DND-41 (cell line): ENCODE results near the gene LMNTD2.

ENCODE experiments used
- ATAC-seq: fragments of 200-7000 bp; cut with Tn5 transposase; 3 replicates; pipeline ENCODE4 v1.9.1; 2021; ENCODE audit warnings: low read depth; ENCODE audit not compliant: insufficient read depth
- DNase-seq: peaks from one replicate; pipeline ENCODE4 v3.0.0-alpha.2; 2020
- H2AFZ ChIP-seq: 2 replicates; pipeline ENCODE4 v1.6.0; 2012; ENCODE audit warnings: low read depth, low read length
- H3K27ac ChIP-seq: 2 replicates; pipeline ENCODE4 v1.5.1; 2012; ENCODE audit warnings: low read length, inconsistent platforms
- H3K27me3 ChIP-seq: fragments of 200-600 bp; sonication (generic); 2 replicates; pipeline ENCODE4 v1.6.0; 2012; ENCODE audit warnings: low read length, mild to moderate bottlenecking, inconsistent platforms; ENCODE audit not compliant: insufficient read depth, poor library complexity
- H3K36me3 ChIP-seq: 2 replicates; pipeline ENCODE4 v1.5.1; 2012; ENCODE audit warnings: low read length, inconsistent platforms; ENCODE audit not compliant: insufficient read depth
- H3K4me1 ChIP-seq: 2 replicates; pipeline ENCODE4 v1.5.1; 2012; ENCODE audit warnings: mild to moderate bottlenecking, low read length; ENCODE audit not compliant: insufficient read depth
- H3K4me2 ChIP-seq: 2 replicates; pipeline ENCODE4 v1.6.0; 2012; ENCODE audit warnings: mild to moderate bottlenecking, moderate library complexity, low read length, inconsistent platforms; ENCODE audit not compliant: insufficient read depth
- H3K4me3 ChIP-seq, 2 experiments: fragments of 200-600 bp in 1 of 2; shearing (Covaris generic) in 1 of 2; 2 replicates each; pipeline ENCODE4 v1.5.1; 2012 to 2016; ENCODE audit warnings: inconsistent platforms in 2 of 2, low read length in 2 of 2, mild to moderate bottlenecking in 2 of 2, low read depth in 1 of 2, moderate library complexity in 1 of 2
- H3K79me2 ChIP-seq: 2 replicates; pipeline ENCODE4 v1.6.0; 2012; ENCODE audit warnings: low read length, inconsistent platforms; ENCODE audit not compliant: insufficient read depth
- H3K9ac ChIP-seq: 2 replicates; pipeline ENCODE4 v1.6.0; 2012; ENCODE audit warnings: low read depth, mild to moderate bottlenecking, inconsistent platforms, low read length, moderate library complexity
- H3K9me3 ChIP-seq: 2 replicates; pipeline ENCODE4 v1.5.1; 2012; ENCODE audit warnings: low read length, moderate library complexity, mild to moderate bottlenecking, inconsistent platforms; ENCODE audit not compliant: insufficient read depth, severe bottlenecking
- H4K20me1 ChIP-seq: 2 replicates; pipeline ENCODE4 v1.6.0; 2012; ENCODE audit warnings: low read length; ENCODE audit not compliant: insufficient read depth
- EZH2 ChIP-seq: IDR thresholded peaks from 3 replicates; pipeline ENCODE4 v1.6.1; 2012; ENCODE audit warnings: borderline replicate concordance, low read depth, mild to moderate bottlenecking, moderate library complexity, low read length, inconsistent platforms; ENCODE audit not compliant: severe bottlenecking
- TF ChIP-seq, protein P1 (sequence below): IDR thresholded peaks from 2 replicates; pipeline ENCODE4 v1.5.1; 2012; ENCODE audit warnings: borderline replicate concordance, low read length, moderate library complexity, mild to moderate bottlenecking; ENCODE audit not compliant: poor library complexity, severe bottlenecking; ENCODE audit errors: extremely low read depth

Gene LMNTD2

DNA sequence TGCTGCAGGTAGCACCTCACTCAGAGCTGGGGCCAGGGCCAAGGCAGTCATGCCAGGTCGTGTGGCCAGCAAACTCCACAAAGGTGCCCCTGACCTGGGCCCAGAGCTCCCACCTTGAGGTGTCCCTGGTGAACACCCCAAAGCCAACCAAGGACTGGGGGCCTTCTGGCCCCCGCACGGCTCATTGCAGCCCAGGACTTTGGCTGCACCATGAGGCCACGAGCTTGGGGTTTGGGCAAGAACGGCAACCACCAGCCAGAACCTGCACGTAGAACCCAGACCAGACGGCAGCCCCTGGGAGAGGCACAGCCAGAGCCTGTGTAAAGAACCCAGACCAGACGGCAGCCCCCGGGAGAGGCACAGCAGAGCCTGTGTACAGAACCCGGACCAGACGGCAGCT is 15.4 kb downstream of the LMNTD2 start:
- DNase-seq = no peak
- H3K9me3 ChIP-seq = no peaks in the 10 kb centered on the region
- H3K9ac ChIP-seq = no peak overlapping the region
- H3K36me3 ChIP-seq = no peaks in the 10 kb centered on the region
- H2AFZ ChIP-seq = no peak overlapping the region
- H3K27me3 ChIP-seq = no peaks in the 10 kb centered on the region
- H3K27ac ChIP-seq = no peak overlapping the region
- no peak overlapping the region for H3K4me2 ChIP-seq
- no peak for ATAC-seq
- H3K4me3 ChIP-seq = no peak overlapping the region
- H3K79me2 ChIP-seq = no peaks in the 10 kb centered on the region
- H3K4me1 ChIP-seq = no peaks in the 10 kb centered on the region
- TF ChIP-seq, protein P1, sequence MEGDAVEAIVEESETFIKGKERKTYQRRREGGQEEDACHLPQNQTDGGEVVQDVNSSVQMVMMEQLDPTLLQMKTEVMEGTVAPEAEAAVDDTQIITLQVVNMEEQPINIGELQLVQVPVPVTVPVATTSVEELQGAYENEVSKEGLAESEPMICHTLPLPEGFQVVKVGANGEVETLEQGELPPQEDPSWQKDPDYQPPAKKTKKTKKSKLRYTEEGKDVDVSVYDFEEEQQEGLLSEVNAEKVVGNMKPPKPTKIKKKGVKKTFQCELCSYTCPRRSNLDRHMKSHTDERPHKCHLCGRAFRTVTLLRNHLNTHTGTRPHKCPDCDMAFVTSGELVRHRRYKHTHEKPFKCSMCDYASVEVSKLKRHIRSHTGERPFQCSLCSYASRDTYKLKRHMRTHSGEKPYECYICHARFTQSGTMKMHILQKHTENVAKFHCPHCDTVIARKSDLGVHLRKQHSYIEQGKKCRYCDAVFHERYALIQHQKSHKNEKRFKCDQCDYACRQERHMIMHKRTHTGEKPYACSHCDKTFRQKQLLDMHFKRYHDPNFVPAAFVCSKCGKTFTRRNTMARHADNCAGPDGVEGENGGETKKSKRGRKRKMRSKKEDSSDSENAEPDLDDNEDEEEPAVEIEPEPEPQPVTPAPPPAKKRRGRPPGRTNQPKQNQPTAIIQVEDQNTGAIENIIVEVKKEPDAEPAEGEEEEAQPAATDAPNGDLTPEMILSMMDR = no peak
- TF ChIP-seq EZH2 = no peak
- H4K20me1 ChIP-seq = no peaks in the 10 kb centered on the region

DNA sequence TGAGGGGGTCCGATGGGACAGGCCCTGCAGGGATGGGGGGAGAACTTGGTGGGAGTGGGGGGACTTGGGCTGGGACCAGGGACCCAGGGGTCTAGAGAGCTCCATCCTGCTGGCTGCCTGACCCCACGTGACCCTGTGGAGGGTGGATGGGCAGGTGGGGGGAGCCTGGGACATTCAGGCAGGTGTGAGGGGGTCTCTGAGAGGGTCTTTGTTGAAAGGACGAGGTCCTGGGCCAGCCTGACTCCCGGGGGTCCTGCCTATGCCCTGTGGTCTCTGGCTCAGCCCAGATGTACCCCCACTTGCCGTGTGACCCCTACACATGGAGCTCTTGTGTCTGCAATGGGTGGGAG is 15.7 kb downstream of the LMNTD2 start:
- no peaks in the 10 kb centered on the region for H3K36me3 ChIP-seq
- H3K79me2 ChIP-seq = no peaks in the 10 kb centered on the region
- no peak overlapping the region for H3K4me2 ChIP-seq
- H2AFZ ChIP-seq = no peak overlapping the region
- no peaks in the 10 kb centered on the region for H3K27me3 ChIP-seq
- H3K4me3 ChIP-seq = no peak overlapping the region
- no peaks in the 10 kb centered on the region for H3K4me1 ChIP-seq
- TF ChIP-seq, protein P1 = no peak
- TF ChIP-seq EZH2 = no peak
- H3K9ac ChIP-seq = no peak overlapping the region
- H4K20me1 ChIP-seq = no peaks in the 10 kb centered on the region
- H3K27ac ChIP-seq = no peak overlapping the region
- H3K9me3 ChIP-seq = no peaks in the 10 kb centered on the region
- no peak for DNase-seq
- no peak for ATAC-seq

DNA sequence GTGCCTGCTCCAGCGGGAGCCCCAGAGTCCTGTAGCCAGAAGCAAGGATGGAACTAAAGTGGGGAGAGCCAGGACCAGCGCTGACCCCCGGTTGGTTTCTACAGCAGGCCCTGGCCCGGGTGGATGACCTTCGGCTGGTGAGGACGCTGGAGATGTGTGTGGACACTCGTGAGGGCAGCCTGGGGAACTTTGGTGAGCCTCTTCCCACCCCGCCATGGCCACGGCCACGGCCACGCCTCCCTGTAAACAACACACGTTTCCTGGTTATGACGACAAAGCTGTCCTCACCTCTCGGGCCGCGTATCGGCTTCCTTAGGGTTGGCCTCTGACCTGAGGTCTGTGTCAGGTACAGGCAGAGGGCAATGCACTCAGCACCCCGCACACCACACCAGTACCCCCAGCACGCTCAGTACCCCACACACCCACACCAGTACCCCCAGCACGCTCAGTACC is 19.1 kb downstream of the LMNTD2 start:
- Histone ChIP-seq H4K20me1 (no peaks in the 10 kb centered on the region), H3K4me3 (no peak overlapping the region), H3K9me3 (no peaks in the 10 kb centered on the region), H3K4me1 (peaks cover 14% of the 10 kb centered on the region), H3K27ac (no peak overlapping the region), H3K79me2 (no peaks in the 10 kb centered on the region), H3K27me3 (no peaks in the 10 kb centered on the region), H3K36me3 (no peaks in the 10 kb centered on the region), H3K4me2 (no peak overlapping the region), H2AFZ (no peak overlapping the region), H3K9ac (no peak overlapping the region)
- TF ChIP-seq EZH2 = no peak
- TF ChIP-seq, protein P1 = no peak
- no peak for ATAC-seq
- no peak for DNase-seq
